ENCODE results near the gene NPDC1. TPM values are rescaled to one million over a fixed set of nuclear protein-coding genes. Genes with fewer than 3 reads are reported as not detected.

Gene NPDC1
- total RNA-seq, 4 donors from 2014 or later: 45.3 to 119 (median 91.5) TPM

DNA sequence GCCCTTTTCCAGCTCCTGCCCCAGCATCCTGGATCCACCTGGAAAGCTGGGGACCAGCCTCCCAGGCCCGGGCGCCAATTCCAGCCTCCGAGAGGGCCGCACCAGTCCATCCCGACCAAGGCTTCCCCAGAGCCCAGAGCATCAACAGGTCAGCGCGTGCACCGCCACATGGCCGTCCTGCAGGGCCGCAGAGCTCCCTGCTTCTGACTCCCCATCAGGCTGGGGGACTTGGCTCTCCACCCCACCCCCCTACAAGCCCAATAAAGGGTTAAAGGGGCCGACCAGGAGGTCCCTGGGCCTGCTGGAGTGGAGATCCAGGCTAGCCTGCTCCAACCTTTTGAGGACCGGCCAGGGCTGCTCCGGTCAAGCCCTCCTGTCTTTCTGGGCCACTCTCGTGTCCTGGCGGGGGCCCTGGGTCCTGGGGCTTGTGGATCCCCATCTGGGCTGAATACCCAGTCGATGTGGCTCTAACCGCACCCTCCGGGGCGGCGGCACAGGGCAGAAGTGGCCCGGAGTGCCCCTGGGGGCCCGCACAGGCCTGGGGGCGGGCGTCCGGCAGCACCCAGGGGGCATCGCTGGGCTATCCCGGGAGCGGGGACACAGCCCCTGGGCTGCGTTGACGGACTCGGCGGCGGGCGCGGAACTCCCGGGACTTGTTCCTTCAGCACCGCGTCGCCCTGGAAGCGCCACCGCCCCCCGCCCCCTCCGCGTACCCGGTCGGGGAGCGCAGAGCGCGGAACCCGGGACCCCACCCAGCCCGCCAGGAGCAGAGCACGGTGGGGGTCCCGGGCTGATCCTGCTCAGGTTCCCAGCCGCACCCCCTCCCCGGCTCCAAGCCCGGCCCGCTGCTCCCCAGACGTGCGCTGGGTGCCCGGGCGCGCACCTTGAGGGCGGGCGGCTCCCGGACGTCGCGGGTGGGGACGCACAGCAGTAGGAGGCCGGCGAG lies 7.3 kb upstream of the NPDC1 start:
- Histone ChIP-seq H3K27ac (replicated peaks in 1 of 4) (peak overlapping the region in 2 of 4 donors; percentile 59 to 73), H3K36me3 (no peaks in the 10 kb centered on the region), H3K9me3 (no peaks in the 10 kb centered on the region), H3K4me3 (peak overlapping the region; percentile 38 to 60 (median 48)), H3K4me1 (peaks cover 31 to 71% (median 69%) of the 10 kb centered on the region in 4 donors), H3K27me3 (peaks cover 7 to 62% (median 37%) of the 10 kb centered on the region in 4 donors)
- intact Hi-C loops (cut with DNase I): no loop called here
- 88% methylated on average over 8 of the region's 71 CpGs for WGBS
- TF ChIP-seq, protein P1, sequence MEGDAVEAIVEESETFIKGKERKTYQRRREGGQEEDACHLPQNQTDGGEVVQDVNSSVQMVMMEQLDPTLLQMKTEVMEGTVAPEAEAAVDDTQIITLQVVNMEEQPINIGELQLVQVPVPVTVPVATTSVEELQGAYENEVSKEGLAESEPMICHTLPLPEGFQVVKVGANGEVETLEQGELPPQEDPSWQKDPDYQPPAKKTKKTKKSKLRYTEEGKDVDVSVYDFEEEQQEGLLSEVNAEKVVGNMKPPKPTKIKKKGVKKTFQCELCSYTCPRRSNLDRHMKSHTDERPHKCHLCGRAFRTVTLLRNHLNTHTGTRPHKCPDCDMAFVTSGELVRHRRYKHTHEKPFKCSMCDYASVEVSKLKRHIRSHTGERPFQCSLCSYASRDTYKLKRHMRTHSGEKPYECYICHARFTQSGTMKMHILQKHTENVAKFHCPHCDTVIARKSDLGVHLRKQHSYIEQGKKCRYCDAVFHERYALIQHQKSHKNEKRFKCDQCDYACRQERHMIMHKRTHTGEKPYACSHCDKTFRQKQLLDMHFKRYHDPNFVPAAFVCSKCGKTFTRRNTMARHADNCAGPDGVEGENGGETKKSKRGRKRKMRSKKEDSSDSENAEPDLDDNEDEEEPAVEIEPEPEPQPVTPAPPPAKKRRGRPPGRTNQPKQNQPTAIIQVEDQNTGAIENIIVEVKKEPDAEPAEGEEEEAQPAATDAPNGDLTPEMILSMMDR (IDR thresholded peaks at IDR 0.05): no peak
- TF ChIP-seq POLR2AphosphoS5 (IDR thresholded peaks at IDR 0.05): no peak
- TF ChIP-seq POLR2A (IDR thresholded peaks at IDR 0.05; ENCODE audit: low read depth): no peak
- no peak for TF ChIP-seq EP300 (IDR thresholded peaks at IDR 0.05)
- no peak for DNase-seq (ENCODE audit: extremely low spot score)

DNA sequence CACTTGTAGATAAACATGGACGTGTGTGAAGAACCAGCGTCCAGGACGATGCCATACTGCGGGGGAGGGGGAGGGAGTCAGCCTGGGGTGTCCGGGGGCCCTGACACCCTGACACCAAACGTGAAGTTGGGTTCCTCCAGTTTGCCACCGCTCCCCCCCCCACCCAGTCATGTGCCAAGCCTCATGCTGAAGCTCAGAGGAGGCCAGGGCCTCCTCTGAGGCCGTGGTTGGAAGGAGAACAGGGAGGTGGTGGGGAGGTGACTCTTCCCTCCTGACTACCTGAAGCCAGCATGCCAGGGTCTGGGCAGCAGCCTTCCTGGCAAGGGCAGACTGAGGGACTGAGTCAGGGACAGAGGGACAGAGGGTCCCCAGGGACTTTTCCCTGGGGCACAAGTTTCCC lies 6.3 kb upstream of the NPDC1 start:
- no peak for DNase-seq (ENCODE audit: extremely low spot score)
- peaks cover 7 to 71% (median 47%) of the 10 kb centered on the region in 4 donors for H3K27me3 ChIP-seq
- H3K4me3 ChIP-seq: no peak overlapping the region
- intact Hi-C loops (cut with DNase I): no loop called here
- no peaks in the 10 kb centered on the region for H3K36me3 ChIP-seq
- no peaks in the 10 kb centered on the region for H3K9me3 ChIP-seq
- H3K27ac ChIP-seq (replicated peaks in 1 of 4): no peak overlapping the region
- H3K4me1 ChIP-seq: peaks cover 31 to 62% (median 61%) of the 10 kb centered on the region in 4 donors
- TF ChIP-seq POLR2A (IDR thresholded peaks at IDR 0.05; ENCODE audit: low read depth) (no peak), EP300 (IDR thresholded peaks at IDR 0.05) (no peak), POLR2AphosphoS5 (IDR thresholded peaks at IDR 0.05) (no peak)
- TF ChIP-seq, protein P1 (IDR thresholded peaks at IDR 0.05): no peak
- WGBS: no CpG with 5 or more reads among the region's 8 CpGs

DNA sequence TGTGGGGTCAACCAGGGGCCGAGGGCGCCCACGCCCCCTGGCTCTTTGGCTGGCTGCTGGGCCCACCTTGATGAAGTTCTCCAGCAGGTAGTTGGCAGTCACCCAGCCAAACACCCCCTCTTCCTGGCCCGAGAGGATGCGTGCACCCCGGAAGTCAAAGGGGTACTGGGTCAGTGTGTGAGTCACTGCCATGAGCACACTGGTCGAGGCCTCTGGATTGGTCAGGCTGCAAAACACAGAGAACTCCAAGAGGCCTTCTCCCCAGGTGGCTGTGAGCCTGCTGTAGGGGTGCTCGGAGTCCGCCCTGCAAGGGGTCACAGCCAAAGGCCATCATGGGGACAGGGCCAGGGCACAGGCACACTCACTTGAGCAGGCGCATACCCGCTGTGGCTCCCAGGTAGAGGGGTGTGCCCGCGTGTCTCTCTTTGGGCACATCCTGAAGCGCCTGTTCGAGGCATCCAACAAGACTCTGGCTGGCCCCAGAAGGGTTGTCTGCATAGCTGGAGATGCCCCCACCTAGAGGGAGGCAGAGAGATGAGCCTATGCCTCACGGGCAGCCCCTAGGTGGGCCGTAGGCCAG lies 5.3 kb upstream of the NPDC1 start:
- Histone ChIP-seq H3K27ac (replicated peaks in 1 of 4) (no peak overlapping the region), H3K9me3 (no peaks in the 10 kb centered on the region), H3K36me3 (no peaks in the 10 kb centered on the region), H3K4me1 (peaks cover 38 to 59% (median 58%) of the 10 kb centered on the region in 4 donors), H3K27me3 (peaks cover 7 to 79% (median 48%) of the 10 kb centered on the region in 4 donors), H3K4me3 (no peak overlapping the region)
- DNase-seq (ENCODE audit: extremely low spot score): no peak
- intact Hi-C loops (cut with DNase I): no loop called here
- WGBS: 93% methylated on average over 11 of the region's 17 CpGs
- no peak for TF ChIP-seq POLR2AphosphoS5 (IDR thresholded peaks at IDR 0.05)
- no peak for TF ChIP-seq POLR2A (IDR thresholded peaks at IDR 0.05; ENCODE audit: low read depth)
- TF ChIP-seq EP300 (IDR thresholded peaks at IDR 0.05): no peak
- TF ChIP-seq, protein P1 (IDR thresholded peaks at IDR 0.05): no peak

DNA sequence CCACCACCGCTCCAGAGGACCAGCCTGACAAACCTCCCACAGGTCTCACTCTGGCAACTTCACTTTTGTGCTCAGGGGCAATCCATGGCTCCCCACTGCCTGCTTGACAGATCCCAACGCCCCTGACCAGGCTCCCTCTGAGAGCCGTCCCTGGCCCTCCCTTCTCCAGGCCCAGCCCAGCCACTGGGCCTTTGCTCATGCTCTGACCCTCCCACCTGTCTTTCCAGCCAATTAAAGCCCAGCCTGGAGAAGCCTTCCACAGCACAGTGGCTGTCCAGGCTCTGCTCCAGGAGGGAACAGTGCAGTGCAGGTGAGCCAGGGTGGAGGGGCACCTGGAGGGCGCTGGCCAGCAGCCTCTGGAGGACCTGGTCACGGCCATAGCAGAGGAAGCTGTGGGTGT lies 4.6 kb upstream of the NPDC1 start:
- H3K27me3 ChIP-seq: peaks cover 7 to 79% (median 48%) of the 10 kb centered on the region in 4 donors
- 73% methylated on average over 2 of the region's 5 CpGs for WGBS

More for the DNA sequence above, 4.6 kb upstream of the NPDC1 start:
- no peaks in the 10 kb centered on the region for H3K9me3 ChIP-seq
- no peaks in the 10 kb centered on the region for H3K36me3 ChIP-seq
- TF ChIP-seq POLR2A (IDR thresholded peaks at IDR 0.05; ENCODE audit: low read depth) (no peak), POLR2AphosphoS5 (IDR thresholded peaks at IDR 0.05) (no peak), EP300 (IDR thresholded peaks at IDR 0.05) (no peak)
- TF ChIP-seq, protein P1 (IDR thresholded peaks at IDR 0.05): no peak
- no peak for DNase-seq (ENCODE audit: extremely low spot score)
- no peak overlapping the region for H3K27ac ChIP-seq (replicated peaks in 1 of 4)
- H3K4me1 ChIP-seq: peaks cover 33 to 57% (median 56%) of the 10 kb centered on the region in 4 donors
- intact Hi-C loops (cut with DNase I): no loop called here
- H3K4me3 ChIP-seq: no peak overlapping the region
